GM23338 (cell line): ENCODE data around the gene POLR1E.

Experiments used
- CREB1 ChIP-seq: fragments of 250-450 bp; sonication (Bioruptor Pico); IDR thresholded peaks from 2 replicates; pipeline ENCODE4 v1.5.0; 2020; ENCODE audit warnings: low read depth, mild to moderate bottlenecking, moderate library complexity
- CTCF ChIP-seq, 2 experiments: fragments of 200-600 bp in 1 of 2; sonication (generic) in 1 of 2; conservative IDR thresholded peaks; 2 replicates each; pipeline versions ENCODE4 v1.5.1 to v1.6.1; 2016 to 2017; ENCODE audit warnings: antibody characterized with exemption in 2 of 2, low read depth in 2 of 2, mild to moderate bottlenecking in 2 of 2, moderate library complexity in 1 of 2
- ETS1 ChIP-seq: IDR thresholded peaks from 2 replicates; pipeline ENCODE4 v1.6.1; 2016; ENCODE audit warnings: antibody characterized with exemption
- EZH2 ChIP-seq: fragments of 200-600 bp; sonication (generic); IDR thresholded peaks from one replicate; pipeline ENCODE4 v1.8.0; 2017; ENCODE audit warnings: antibody characterized with exemption, mild to moderate bottlenecking, low read depth; ENCODE audit not compliant: unreplicated experiment
- EZH2phosphoT487 ChIP-seq: fragments of 200-600 bp; sonication (generic); IDR thresholded peaks from one replicate; pipeline ENCODE4 v1.8.1; 2018; ENCODE audit warnings: antibody characterized with exemption; ENCODE audit not compliant: unreplicated experiment
- JUNB ChIP-seq: IDR thresholded peaks from one replicate; pipeline ENCODE4 v1.6.1; 2016; ENCODE audit warnings: antibody characterized with exemption; ENCODE audit not compliant: unreplicated experiment
- NANOG ChIP-seq: IDR thresholded peaks from 2 replicates; pipeline ENCODE4 v1.6.1; 2016; ENCODE audit warnings: antibody characterized with exemption, borderline replicate concordance
- POLR2AphosphoS5 ChIP-seq: IDR thresholded peaks from 2 replicates; pipeline ENCODE4 v1.6.1; 2016; ENCODE audit warnings: antibody characterized with exemption, low read depth
- REST ChIP-seq: IDR thresholded peaks from one replicate; pipeline ENCODE4 v1.6.1; 2018; ENCODE audit warnings: antibody characterized with exemption; ENCODE audit not compliant: unreplicated experiment
- STAT1 ChIP-seq: IDR thresholded peaks from one replicate; pipeline ENCODE4 v1.6.1; 2016; ENCODE audit warnings: antibody characterized with exemption; ENCODE audit not compliant: unreplicated experiment
- ZNF114 ChIP-seq: fragments of 250-450 bp; sonication (Bioruptor Pico); IDR thresholded peaks from 2 replicates; pipeline ENCODE4 v1.5.0; 2020; ENCODE audit warnings: mild to moderate bottlenecking, moderate library complexity
- ZNF331 ChIP-seq: fragments of 250-450 bp; sonication (Bioruptor Pico); IDR thresholded peaks from 2 replicates; pipeline ENCODE4 v1.5.0; 2020; ENCODE audit warnings: low read depth, mild to moderate bottlenecking, moderate library complexity
- ZNF462 ChIP-seq: fragments of 250-450 bp; sonication (Bioruptor Pico); IDR thresholded peaks from 2 replicates; pipeline ENCODE4 v1.5.0; 2020; ENCODE audit warnings: mild to moderate bottlenecking, moderate library complexity

DNA sequence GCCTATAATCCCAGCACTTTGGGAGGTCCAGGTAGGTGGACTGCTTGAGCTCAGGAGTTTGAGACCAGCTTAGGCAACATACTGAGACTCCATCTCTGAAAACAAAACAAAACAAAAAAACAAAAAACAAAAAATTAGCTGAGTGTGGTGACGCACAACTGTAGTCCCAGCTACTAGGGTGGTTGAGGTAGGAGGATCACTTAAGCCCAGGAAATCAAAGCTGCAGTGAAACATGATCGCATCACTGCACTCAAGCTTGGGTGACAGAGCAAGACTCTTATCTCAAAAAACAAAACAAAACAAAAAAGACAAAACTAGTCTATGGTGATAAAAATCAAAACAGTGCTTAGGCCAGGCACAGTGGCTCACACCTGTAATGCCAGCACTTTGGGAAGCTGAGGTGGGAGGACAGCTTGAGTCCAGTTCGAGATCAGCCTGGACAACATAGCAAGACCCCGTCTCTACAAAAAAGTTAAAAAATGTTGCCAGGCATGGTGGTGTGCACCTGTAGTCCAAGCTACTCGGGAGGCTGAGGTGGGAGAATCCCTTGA, 61.7 kb downstream of the POLR1E start:
- TF ChIP-seq CTCF (conservative IDR thresholded peaks at IDR 0.05; ENCODE audit: low read depth in 2 of 2): no peak
- TF ChIP-seq EZH2: no peak
- TF ChIP-seq REST: no peak
- no peak for TF ChIP-seq STAT1
- no peak for TF ChIP-seq NANOG
- no peak for TF ChIP-seq POLR2AphosphoS5
- no peak for TF ChIP-seq EZH2phosphoT487
- TF ChIP-seq ZNF462 (CRISPR knock-in tag): no peak
- TF ChIP-seq ZNF331 (CRISPR knock-in tag): no peak
- no peak for TF ChIP-seq ZNF114 (CRISPR knock-in tag)
- no peak for TF ChIP-seq ETS1
- no peak for TF ChIP-seq CREB1 (CRISPR knock-in tag)
- TF ChIP-seq JUNB: no peak
